GM12878 (cell line): ENCODE data around the gene PEMT. TPM values are rescaled to one million over a fixed set of nuclear protein-coding genes. Genes with fewer than 3 reads are reported as not detected.

Experiments used
- ATAC-seq: fragments of 200-7000 bp; cut with Tn5 transposase; 3 replicates; pipeline ENCODE4 v1.9.1; 2020; ENCODE audit warnings: mild to moderate bottlenecking, moderate library complexity
- BruUV-seq: library from RNA; stranded (reverse); fragments of 400-500 nt; replicated peaks from 2 replicates; lab custom pipeline; 2021; lab: Mats Ljungman, UMichigan
- CTCF ChIA-PET: fragments of 300-600 bp; sonication (Branson Sonifier 250); formaldehyde crosslinking; extraction: SDS; loops from one replicate; lab custom pipeline; 2021; ENCODE audit warnings: inconsistent platforms; lab: Yijun Ruan, JAX
- POLR2A ChIA-PET: fragments of 350-600 bp; formaldehyde crosslinking; extraction: SDS; loops from one replicate; lab custom pipeline; 2021; ENCODE audit warnings: inconsistent platforms; lab: Charles Lee
- RAD21 ChIA-PET: fragments of 300-600 bp; sonication (Branson Sonifier 250); formaldehyde crosslinking; loops from one replicate; lab custom pipeline; 2023; ENCODE audit warnings: antibody characterized with exemption; ENCODE audit not compliant: unreplicated experiment; lab: Charles Lee
- SMC1A ChIA-PET: fragments of 300-600 bp; sonication (Branson Sonifier 250); formaldehyde crosslinking; loops from one replicate; lab custom pipeline; 2023; ENCODE audit not compliant: unreplicated experiment, uncharacterized antibody; lab: Charles Lee
- DNase-seq: peaks from one replicate; pipeline ENCODE4 v3.0.0-alpha.2; 2011; ENCODE audit warnings: low read depth, low spot score
- FAIRE-seq: peaks from 3 replicates; lab custom pipeline; 2011; peaks lifted over from hg19 to GRCh38; lab: Jason Lieb, UNC
- H2AFZ ChIP-seq: 2 replicates; pipeline ENCODE4 v1.6.0; 2011; ENCODE audit warnings: low read depth, low read length, control low read depth; ENCODE audit not compliant: control insufficient read depth
- H3K27ac ChIP-seq: 2 replicates; pipeline ENCODE4 v1.5.1; 2011; ENCODE audit warnings: control low read depth; ENCODE audit not compliant: control insufficient read depth, insufficient read depth
- H3K27me3 ChIP-seq, 2 experiments: replicated peaks in 1 of 2; 2 replicates each; pipeline versions ENCODE4 v1.6.0 to v1.6.1; 2011; ENCODE audit warnings: low read length in 1 of 2; ENCODE audit not compliant: control insufficient read depth in 2 of 2, insufficient read depth in 2 of 2
- H3K36me3 ChIP-seq, 2 experiments: 2 replicates each; pipeline ENCODE4 v1.5.1; 2011; ENCODE audit warnings: low read length in 1 of 2; ENCODE audit not compliant: control insufficient read depth in 2 of 2, insufficient read depth in 2 of 2
- H3K4me1 ChIP-seq: 2 replicates; pipeline ENCODE4 v1.6.1; 2011; ENCODE audit warnings: mild to moderate bottlenecking, low read length, moderate library complexity, mixed read lengths; ENCODE audit not compliant: control insufficient read depth, insufficient read depth
- H3K4me2 ChIP-seq: 2 replicates; pipeline ENCODE4 v1.6.0; 2011; ENCODE audit warnings: control low read depth; ENCODE audit not compliant: control insufficient read depth, insufficient read depth
- H3K4me3 ChIP-seq: fragments of 200-600 bp; sonication (generic); 2 replicates; pipeline ENCODE4 v1.5.1; 2016
- H3K79me2 ChIP-seq: 2 replicates; pipeline ENCODE4 v1.6.0; 2011; ENCODE audit warnings: low read length; ENCODE audit not compliant: control insufficient read depth, insufficient read depth
- H3K9ac ChIP-seq: 2 replicates; pipeline ENCODE4 v1.8.0; 2011; ENCODE audit warnings: low read length, control low read depth, mixed read lengths; ENCODE audit not compliant: control insufficient read depth, insufficient read depth
- H3K9me3 ChIP-seq: replicated peaks from 3 replicates; pipeline ENCODE4 v1.5.1; 2011; ENCODE audit warnings: mild to moderate bottlenecking, low read length; ENCODE audit not compliant: control insufficient read depth, insufficient read depth
- H4K20me1 ChIP-seq: 2 replicates; pipeline ENCODE4 v1.6.0; 2011; ENCODE audit not compliant: control insufficient read depth, insufficient read depth
- FOXK2 ChIP-seq: fragments of 450-650 bp; IDR thresholded peaks from 2 replicates; pipeline ENCODE4 v1.6.1; 2017; ENCODE audit warnings: mild to moderate bottlenecking, moderate library complexity
- HDAC6 ChIP-seq: fragments of 200-600 bp; sonication (generic); IDR thresholded peaks from one replicate; pipeline ENCODE4 v1.8.0; 2017; ENCODE audit warnings: antibody characterized with exemption; ENCODE audit not compliant: unreplicated experiment
- KDM1A ChIP-seq: fragments of 200-600 bp; sonication (generic); IDR thresholded peaks from 2 replicates; pipeline ENCODE4 v1.6.1; 2016; ENCODE audit warnings: borderline replicate concordance
- POLR2A ChIP-seq: IDR thresholded peaks from 2 replicates; pipeline ENCODE4 v1.6.1; 2011; ENCODE audit warnings: low read depth, mild to moderate bottlenecking, low read length
- POLR2AphosphoS2 ChIP-seq: IDR thresholded peaks from 2 replicates; pipeline ENCODE4 v1.6.1; 2011; ENCODE audit warnings: low read depth, mild to moderate bottlenecking, low read length, improper control_type of control experiment, moderate library complexity
- RB1 ChIP-seq: fragments of 450-650 bp; formaldehyde crosslinking; IDR thresholded peaks from 2 replicates; pipeline ENCODE4 v1.6.1; 2017; ENCODE audit warnings: mild to moderate bottlenecking, borderline replicate concordance
- SREBF1 ChIP-seq: IDR thresholded peaks from 2 replicates; pipeline ENCODE4 v1.6.1; 2012; ENCODE audit warnings: mild to moderate bottlenecking, low read length
- YY1 ChIP-seq: IDR thresholded peaks from 2 replicates; pipeline ENCODE4 v1.6.1; 2011; ENCODE audit warnings: low read depth, mild to moderate bottlenecking, low read length
- WGBS: methylation state at CpG from one replicate; pipeline ENCODE4 v1.1.6; 2016; ENCODE audit warnings: low lambda C conversion rate; ENCODE audit not compliant: insufficient replicate concordance, insufficient coverage; ENCODE audit errors: missing lambda C conversion rate; 5-methylcytosine and 5-hydroxymethylcytosine counted together
- in situ Hi-C: fragments of 300-500 bp; cut with MboI; formaldehyde crosslinking; loops from 9 replicates; pipeline ENCODE4 v1.14.3; 2018; ENCODE audit warnings: mixed read lengths
- intact Hi-C: fragments of 100-400 bp; cut with micrococcal nuclease; formaldehyde crosslinking; loops from one replicate; pipeline ENCODE4 v1.14.2; 2022; ENCODE audit not compliant: unreplicated experiment
- polyA plus RNA-seq, 11 experiments: library from polyadenylated mRNA; depleted of rRNA in 4 of 11; unstranded in 6 of 11; stranded (reverse) in 5 of 11; fragments of >200 nt; fragmentation: Nextera tagmentation in 4 of 11; fragmentation: Illumina TruSeq in 1 of 11; extraction: Ambion mirVana in 4 of 11; extraction: Trizol in 1 of 11; gene quantifications; 1 replicate in 1 of 11; 2 replicates in 10 of 11; pipeline versions ENCODE4 v1.2.1 to v1.2.3, GENCODE V29; 2011 to 2016; ENCODE audit warnings: inconsistent platforms in 2 of 11, missing spikeins in 2 of 11, low read depth in 1 of 11
- total RNA-seq, 4 experiments: library from RNA; depleted of rRNA in 3 of 4; stranded (reverse); fragments of >200 nt in 3 of 4; fragmentation: Illumina TruSeq in 1 of 4; extraction: Trizol in 1 of 4; gene quantifications; 2 replicates each; pipeline versions ENCODE4 v1.2.1 to v1.2.3, GENCODE V29; 2013 to 2021
- TF ChIP-seq, protein P1 (sequence below): fragments of 450-650 bp; IDR thresholded peaks from 2 replicates; pipeline ENCODE4 v1.6.1; 2017; ENCODE audit warnings: borderline replicate concordance
- TF ChIP-seq, protein P2 (sequence below): fragments of 450-650 bp; IDR thresholded peaks from 2 replicates; pipeline ENCODE4 v1.6.1; 2016; ENCODE audit warnings: mild to moderate bottlenecking, moderate library complexity, borderline replicate concordance

PEMT gene
- total and polyA plus RNA-seq, 10 of the 15 experiments (the other 5 are each of a cell fraction or from before 2014, with no cell fraction given), result 2.8 to 44.7 (median 25.4) TPM

DNA sequence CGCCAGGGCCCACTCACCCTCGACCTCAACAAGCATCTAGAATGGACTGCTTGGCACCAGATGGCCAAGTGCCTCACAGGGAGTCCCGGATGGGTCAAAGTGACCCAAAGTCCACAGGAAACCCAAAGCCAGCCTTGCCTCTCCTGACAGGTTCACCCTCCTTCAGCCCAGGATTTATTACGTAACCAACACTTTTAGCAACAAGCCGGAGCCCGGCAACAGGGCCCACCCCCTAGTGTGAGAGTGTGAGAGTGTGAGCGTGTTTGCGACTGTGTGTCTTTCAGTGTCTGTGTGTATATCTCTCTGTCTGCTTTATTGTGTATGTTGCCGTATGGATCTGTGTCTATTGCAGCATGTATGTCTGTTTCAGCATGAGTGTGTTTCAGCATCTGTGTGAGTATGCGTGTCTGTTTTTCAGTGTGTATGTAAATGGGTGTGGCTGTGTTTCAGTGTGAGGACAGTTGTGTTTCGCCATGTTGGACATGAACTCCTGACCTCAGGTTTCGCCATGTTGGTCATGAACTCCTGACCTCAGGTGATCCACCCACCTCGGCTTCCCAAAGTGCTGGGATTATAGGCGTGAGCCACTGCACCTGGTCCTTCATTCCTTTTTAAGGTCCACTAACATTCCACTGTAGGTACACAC is 13.7 kb upstream of the PEMT start:
- WGBS, result 64% methylated on average over 14 of the region's 14 CpGs
- DNase-seq (no peak), ATAC-seq (no peak), FAIRE-seq (no peak)
- no peak overlapping the region for H3K4me2 ChIP-seq
- TF ChIP-seq KDM1A (no peak), SREBF1 (no peak), RB1 (no peak), YY1 (no peak), FOXK2 (no peak), POLR2A (no peak), POLR2AphosphoS2 (no peak), HDAC6 (no peak)
- TF ChIP-seq, protein P1, sequence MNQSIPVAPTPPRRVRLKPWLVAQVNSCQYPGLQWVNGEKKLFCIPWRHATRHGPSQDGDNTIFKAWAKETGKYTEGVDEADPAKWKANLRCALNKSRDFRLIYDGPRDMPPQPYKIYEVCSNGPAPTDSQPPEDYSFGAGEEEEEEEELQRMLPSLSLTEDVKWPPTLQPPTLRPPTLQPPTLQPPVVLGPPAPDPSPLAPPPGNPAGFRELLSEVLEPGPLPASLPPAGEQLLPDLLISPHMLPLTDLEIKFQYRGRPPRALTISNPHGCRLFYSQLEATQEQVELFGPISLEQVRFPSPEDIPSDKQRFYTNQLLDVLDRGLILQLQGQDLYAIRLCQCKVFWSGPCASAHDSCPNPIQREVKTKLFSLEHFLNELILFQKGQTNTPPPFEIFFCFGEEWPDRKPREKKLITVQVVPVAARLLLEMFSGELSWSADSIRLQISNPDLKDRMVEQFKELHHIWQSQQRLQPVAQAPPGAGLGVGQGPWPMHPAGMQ, result no peak
- TF ChIP-seq, protein P2, sequence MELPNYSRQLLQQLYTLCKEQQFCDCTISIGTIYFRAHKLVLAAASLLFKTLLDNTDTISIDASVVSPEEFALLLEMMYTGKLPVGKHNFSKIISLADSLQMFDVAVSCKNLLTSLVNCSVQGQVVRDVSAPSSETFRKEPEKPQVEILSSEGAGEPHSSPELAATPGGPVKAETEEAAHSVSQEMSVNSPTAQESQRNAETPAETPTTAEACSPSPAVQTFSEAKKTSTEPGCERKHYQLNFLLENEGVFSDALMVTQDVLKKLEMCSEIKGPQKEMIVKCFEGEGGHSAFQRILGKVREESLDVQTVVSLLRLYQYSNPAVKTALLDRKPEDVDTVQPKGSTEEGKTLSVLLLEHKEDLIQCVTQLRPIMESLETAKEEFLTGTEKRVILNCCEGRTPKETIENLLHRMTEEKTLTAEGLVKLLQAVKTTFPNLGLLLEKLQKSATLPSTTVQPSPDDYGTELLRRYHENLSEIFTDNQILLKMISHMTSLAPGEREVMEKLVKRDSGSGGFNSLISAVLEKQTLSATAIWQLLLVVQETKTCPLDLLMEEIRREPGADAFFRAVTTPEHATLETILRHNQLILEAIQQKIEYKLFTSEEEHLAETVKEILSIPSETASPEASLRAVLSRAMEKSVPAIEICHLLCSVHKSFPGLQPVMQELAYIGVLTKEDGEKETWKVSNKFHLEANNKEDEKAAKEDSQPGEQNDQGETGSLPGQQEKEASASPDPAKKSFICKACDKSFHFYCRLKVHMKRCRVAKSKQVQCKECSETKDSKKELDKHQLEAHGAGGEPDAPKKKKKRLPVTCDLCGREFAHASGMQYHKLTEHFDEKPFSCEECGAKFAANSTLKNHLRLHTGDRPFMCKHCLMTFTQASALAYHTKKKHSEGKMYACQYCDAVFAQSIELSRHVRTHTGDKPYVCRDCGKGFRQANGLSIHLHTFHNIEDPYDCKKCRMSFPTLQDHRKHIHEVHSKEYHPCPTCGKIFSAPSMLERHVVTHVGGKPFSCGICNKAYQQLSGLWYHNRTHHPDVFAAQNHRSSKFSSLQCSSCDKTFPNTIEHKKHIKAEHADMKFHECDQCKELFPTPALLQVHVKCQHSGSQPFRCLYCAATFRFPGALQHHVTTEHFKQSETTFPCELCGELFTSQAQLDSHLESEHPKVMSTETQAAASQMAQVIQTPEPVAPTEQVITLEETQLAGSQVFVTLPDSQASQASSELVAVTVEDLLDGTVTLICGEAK, result no peak
- H4K20me1 ChIP-seq, result no peaks in the 10 kb centered on the region
- BruUV-seq, result no TSS peak
- in situ Hi-C loops (no loop called here), intact Hi-C loops (no loop called here)
- no peaks in the 10 kb centered on the region for H3K4me1 ChIP-seq
- H3K9ac ChIP-seq, result no peak overlapping the region
- SMC1A ChIA-PET, result no interaction called here
- H3K36me3 ChIP-seq, result no peaks in the 10 kb centered on the region
- POLR2A ChIA-PET, result no interaction called here
- CTCF ChIA-PET, result interaction anchor here (0.7 kb wide), 1 partner anchor 9 kb away, joined by 3 read pairs; no protein-coding TSS in a partner anchor
- RAD21 ChIA-PET, result no interaction called here
- no peaks in the 10 kb centered on the region for H3K27me3 ChIP-seq
- H3K27ac ChIP-seq, result no peak overlapping the region
- no peaks in the 10 kb centered on the region for H3K79me2 ChIP-seq
- H3K4me3 ChIP-seq, result no peak overlapping the region
- H3K9me3 ChIP-seq, result no peaks in the 10 kb centered on the region; the same call in 2 of the 3 replicates
- no peak overlapping the region for H2AFZ ChIP-seq
